ENCODE results near the gene SFMBT2. TPM values are rescaled to one million over a fixed set of nuclear protein-coding genes. Genes with fewer than 3 reads are reported as not detected.

SFMBT2 gene
- total and polyA plus RNA-seq, 2 of the 4 experiments (the other 2 are of a cell fraction) = 0.70 to 1.3 TPM

DNA sequence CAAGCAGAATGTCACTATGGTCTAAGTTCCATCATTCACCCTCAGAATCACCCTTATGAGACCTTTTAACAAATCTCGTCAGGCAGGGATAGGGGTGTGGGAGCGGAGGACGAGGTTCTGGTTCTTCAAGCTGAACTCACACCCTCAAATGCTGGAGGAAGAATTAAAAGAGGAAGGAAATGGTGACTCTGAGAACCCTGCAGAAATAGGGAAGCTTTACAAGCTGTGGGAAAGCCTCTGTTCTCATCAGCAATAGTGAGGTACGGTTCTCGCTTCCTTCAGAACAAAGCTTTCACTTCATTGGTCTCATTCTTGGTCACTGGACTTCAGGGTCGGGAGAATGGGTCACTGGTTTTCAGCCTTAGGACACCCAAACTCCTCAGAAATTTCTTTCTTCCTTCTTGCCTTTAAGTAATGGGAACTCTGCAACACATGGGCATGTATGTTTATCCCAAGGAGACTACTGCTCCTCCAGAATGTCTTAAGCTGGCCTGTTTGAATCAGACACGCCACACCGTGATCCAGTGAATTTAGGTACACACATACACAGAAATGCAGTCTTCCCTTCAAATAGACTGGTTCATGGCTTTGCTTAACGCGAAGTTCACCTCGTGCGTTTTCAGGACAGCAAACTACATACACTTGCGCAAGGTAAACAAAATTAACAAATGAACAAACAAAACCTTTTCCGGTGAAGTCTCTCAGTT lies 226.0 kb downstream of the SFMBT2 start:
- no peak overlapping the region for H2AK5ac ChIP-seq (ENCODE audit: low read depth, low read length)
- POLR2A ChIA-PET (ENCODE audit: unreplicated experiment) = no interaction called here
- H2BK20ac ChIP-seq (ENCODE audit: low read depth, low read length) = no peak overlapping the region
- H4K5ac ChIP-seq (ENCODE audit: low read depth, low read length) = no peak overlapping the region
- dilution Hi-C loops (cut with HindIII; ENCODE audit: low sequenced_read_pairs, unreplicated experiment) (no loop called here), intact Hi-C loops (cut with micrococcal nuclease) (no loop called here), in situ Hi-C loops (cut with MboI; ENCODE audit: low sequenced_read_pairs) (no loop called here)
- no CpG with 5 or more reads among the region's 14 CpGs for WGBS, 2 experiments (ENCODE audit: extremely low coverage in 2 of 2, insufficient read length in 1 of 2)
- no peaks in the 10 kb centered on the region for H3K9me1 ChIP-seq (ENCODE audit: insufficient read depth, low read length)
- H2AFZ ChIP-seq (replicated peaks; ENCODE audit: low read length, poor library complexity) = no peak overlapping the region
- no peaks in the 10 kb centered on the region for H3K4me1 ChIP-seq (ENCODE audit: control insufficient read depth, insufficient read depth, low read length)
- H3K4ac ChIP-seq (ENCODE audit: low read depth, low read length) = no peak overlapping the region
- H3K79me1 ChIP-seq (ENCODE audit: low read depth in 1 of 2, low read length in 2 of 2) = no peaks in the 10 kb centered on the region
- no peak overlapping the region for H3K23ac ChIP-seq (ENCODE audit: low read depth, low read length)
- TF ChIP-seq FOS (IDR thresholded peaks at IDR 0.05; ENCODE audit: low read depth, low read length) (no peak), CHD1 (IDR thresholded peaks at IDR 0.05; ENCODE audit: low read depth, low read length) (no peak), BHLHE40 (IDR thresholded peaks at IDR 0.05; ENCODE audit: low read depth, low read length) (no peak), RFX5 (IDR thresholded peaks at IDR 0.05; ENCODE audit: low read depth, low read length) (no peak), SMC3 (IDR thresholded peaks at IDR 0.05; ENCODE audit: low read depth, low read length) (no peak), MXI1 (IDR thresholded peaks at IDR 0.05; ENCODE audit: borderline replicate concordance, low read depth, low read length) (no peak), CEBPB (IDR thresholded peaks at IDR 0.05; ENCODE audit: low read depth, low read length) (no peak), NFE2L2 (IDR thresholded peaks at IDR 0.05; ENCODE audit: low read depth, low read length) (no peak), USF2 (IDR thresholded peaks at IDR 0.05; ENCODE audit: low read depth, low read length) (no peak), MAFK (IDR thresholded peaks at IDR 0.05; ENCODE audit: low read depth, low read length) (no peak), MAZ (IDR thresholded peaks at IDR 0.05; ENCODE audit: borderline replicate concordance, low read depth, low read length) (no peak), RCOR1 (IDR thresholded peaks at IDR 0.05; ENCODE audit: insufficient replicate concordance, low read length) (no peak), POLR2A (IDR thresholded peaks at IDR 0.05; ENCODE audit: low read depth, low read length) (no peak), RAD21 (IDR thresholded peaks at IDR 0.05; ENCODE audit: low read length) (no peak)
- TF ChIP-seq, protein P1, sequence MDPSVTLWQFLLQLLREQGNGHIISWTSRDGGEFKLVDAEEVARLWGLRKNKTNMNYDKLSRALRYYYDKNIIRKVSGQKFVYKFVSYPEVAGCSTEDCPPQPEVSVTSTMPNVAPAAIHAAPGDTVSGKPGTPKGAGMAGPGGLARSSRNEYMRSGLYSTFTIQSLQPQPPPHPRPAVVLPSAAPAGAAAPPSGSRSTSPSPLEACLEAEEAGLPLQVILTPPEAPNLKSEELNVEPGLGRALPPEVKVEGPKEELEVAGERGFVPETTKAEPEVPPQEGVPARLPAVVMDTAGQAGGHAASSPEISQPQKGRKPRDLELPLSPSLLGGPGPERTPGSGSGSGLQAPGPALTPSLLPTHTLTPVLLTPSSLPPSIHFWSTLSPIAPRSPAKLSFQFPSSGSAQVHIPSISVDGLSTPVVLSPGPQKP (IDR thresholded peaks at IDR 0.05; ENCODE audit: borderline replicate concordance, low read depth, low read length) = no peak
- TF ChIP-seq, protein P2, sequence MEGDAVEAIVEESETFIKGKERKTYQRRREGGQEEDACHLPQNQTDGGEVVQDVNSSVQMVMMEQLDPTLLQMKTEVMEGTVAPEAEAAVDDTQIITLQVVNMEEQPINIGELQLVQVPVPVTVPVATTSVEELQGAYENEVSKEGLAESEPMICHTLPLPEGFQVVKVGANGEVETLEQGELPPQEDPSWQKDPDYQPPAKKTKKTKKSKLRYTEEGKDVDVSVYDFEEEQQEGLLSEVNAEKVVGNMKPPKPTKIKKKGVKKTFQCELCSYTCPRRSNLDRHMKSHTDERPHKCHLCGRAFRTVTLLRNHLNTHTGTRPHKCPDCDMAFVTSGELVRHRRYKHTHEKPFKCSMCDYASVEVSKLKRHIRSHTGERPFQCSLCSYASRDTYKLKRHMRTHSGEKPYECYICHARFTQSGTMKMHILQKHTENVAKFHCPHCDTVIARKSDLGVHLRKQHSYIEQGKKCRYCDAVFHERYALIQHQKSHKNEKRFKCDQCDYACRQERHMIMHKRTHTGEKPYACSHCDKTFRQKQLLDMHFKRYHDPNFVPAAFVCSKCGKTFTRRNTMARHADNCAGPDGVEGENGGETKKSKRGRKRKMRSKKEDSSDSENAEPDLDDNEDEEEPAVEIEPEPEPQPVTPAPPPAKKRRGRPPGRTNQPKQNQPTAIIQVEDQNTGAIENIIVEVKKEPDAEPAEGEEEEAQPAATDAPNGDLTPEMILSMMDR (conservative IDR thresholded peaks at IDR 0.05; ENCODE audit: low read depth, low read length) = no peak
- no peak overlapping the region for H2AK9ac ChIP-seq (replicated peaks; ENCODE audit: low read depth, low read length, poor library complexity)
- no peak overlapping the region for H2BK5ac ChIP-seq (ENCODE audit: low read depth, low read length, poor library complexity, severe bottlenecking)
- no peak for ATAC-seq (ENCODE audit: low read depth)
- no peak overlapping the region for H3K27ac ChIP-seq (ENCODE audit: insufficient read depth, low read length)
- H3K18ac ChIP-seq (ENCODE audit: low read depth, low read length) = no peak overlapping the region
- H3K14ac ChIP-seq (replicated peaks; ENCODE audit: low read depth, low read length) = no peak overlapping the region
- H2BK120ac ChIP-seq (ENCODE audit: low read depth, low read length) = no peak overlapping the region
- no peak overlapping the region for H2BK15ac ChIP-seq (ENCODE audit: low read depth, low read length)
- no peaks in the 10 kb centered on the region for H3K36me3 ChIP-seq (ENCODE audit: control insufficient read depth, insufficient read depth, low read length)
- CTCF ChIA-PET = no interaction called here
- BruUV-seq (replicated peaks) = no TSS peak
- no peaks in the 10 kb centered on the region for H3K27me3 ChIP-seq (ENCODE audit: control insufficient read depth, insufficient read depth, low read length)
- no peak overlapping the region for H3K4me3 ChIP-seq (ENCODE audit: insufficient read depth, low read depth, low read length)
- no peak for DNase-seq
- no peak overlapping the region for H3K9ac ChIP-seq (ENCODE audit: low read depth, low read length)
- H4K91ac ChIP-seq (ENCODE audit: insufficient read depth, low read depth, low read length) = no peak overlapping the region
- H4K20me1 ChIP-seq (ENCODE audit: insufficient read depth, low read length) = no peaks in the 10 kb centered on the region
- no peak overlapping the region for H3K4me2 ChIP-seq (ENCODE audit: low read depth, low read length)
- H4K8ac ChIP-seq (ENCODE audit: low read depth in 2 of 2, low read length in 2 of 2) = no peak overlapping the region
- H3K56ac ChIP-seq (ENCODE audit: extremely low read depth, insufficient read depth, low read length) = no peak overlapping the region
- no peaks in the 10 kb centered on the region for H3K9me3 ChIP-seq (ENCODE audit: control insufficient read depth, insufficient read depth, low read length)

All from IMR-90 (cell line).